Measurements from ENCODE around the gene GLTP. TPM values are rescaled to one million over a fixed set of nuclear protein-coding genes. Genes with fewer than 3 reads are reported as not detected.

Gene GLTP
- total RNA-seq, 4 donors from 2014 or later: 35.6 to 287 (median 167) TPM

- 77 to 84% methylated on average over 5 to 10 of the region's 10 CpGs for WGBS, 2 donors (ENCODE audit: low coverage in 1 of 2)
- Histone ChIP-seq H3K9me3 (no peaks in the 10 kb centered on the region), H3K4me1 (no peaks in the 10 kb centered on the region), H3K36me3 (peaks cover 0 to 29% (median 12%) of the 10 kb centered on the region in 4 donors), H3K27ac (no peak overlapping the region), H3K4me3 (no peak overlapping the region), H3K27me3 (no peaks in the 10 kb centered on the region)
- intact Hi-C loops (cut with DNase I; ENCODE audit: low total_unique reads) (no loop called here), in situ Hi-C loops (cut with MboI; ENCODE audit: low pct_ligation_motif_present in 1 of 4, low pct_unique_long_range_greater_than_20kb in 1 of 4, low sequenced_read_pairs in 3 of 4) (no loop called here)
- DNase-seq: no peak
- no peak for TF ChIP-seq CTCF (IDR thresholded peaks at IDR 0.05)
- no peak for TF ChIP-seq POLR2AphosphoS5 (IDR thresholded peaks at IDR 0.05)
- no peak for TF ChIP-seq POLR2A (IDR thresholded peaks at IDR 0.05)
- no peak for TF ChIP-seq EP300 (IDR thresholded peaks at IDR 0.05; ENCODE audit: low read depth)
These were observed 39.1 kb upstream of the GLTP start for GRCh38 chr12:109919456-109919855.

GRCh38 chr12:109916045-109916444 is 35.7 kb upstream of the GLTP start:
- H3K27ac ChIP-seq: no peak overlapping the region
- no peaks in the 10 kb centered on the region for H3K27me3 ChIP-seq
- no peak for DNase-seq
- in situ Hi-C loops (cut with MboI; ENCODE audit: low pct_ligation_motif_present in 1 of 4, low pct_unique_long_range_greater_than_20kb in 1 of 4, low sequenced_read_pairs in 3 of 4): no loop called here
- H3K36me3 ChIP-seq: peaks cover 0 to 31% (median 15%) of the 10 kb centered on the region in 4 donors
- no peak for TF ChIP-seq EP300 (IDR thresholded peaks at IDR 0.05; ENCODE audit: low read depth)
- no peak for TF ChIP-seq CTCF (IDR thresholded peaks at IDR 0.05)
- WGBS, 2 donors (ENCODE audit: low coverage in 1 of 2): 89% methylated on average over 4 of the region's 4 CpGs; no CpG with 5 or more reads in 1 of the 2 donors
- H3K4me3 ChIP-seq: no peak overlapping the region
- intact Hi-C loops (cut with DNase I; ENCODE audit: low total_unique reads): no loop called here
- no peaks in the 10 kb centered on the region for H3K4me1 ChIP-seq
- H3K9me3 ChIP-seq: no peaks in the 10 kb centered on the region

- no peak overlapping the region for H3K27ac ChIP-seq
- no peaks in the 10 kb centered on the region for H3K4me1 ChIP-seq
- no peaks in the 10 kb centered on the region for H3K9me3 ChIP-seq
- DNase-seq: no peak
- in situ Hi-C loops (cut with MboI; ENCODE audit: low pct_ligation_motif_present in 1 of 4, low pct_unique_long_range_greater_than_20kb in 1 of 4, low sequenced_read_pairs in 3 of 4): no loop called here
- no peaks in the 10 kb centered on the region for H3K27me3 ChIP-seq
- intact Hi-C loops (cut with DNase I; ENCODE audit: low total_unique reads): no loop called here
- no peak for TF ChIP-seq POLR2AphosphoS5 (IDR thresholded peaks at IDR 0.05)
- 78 to 91% methylated on average over 11 to 26 of the region's 26 CpGs for WGBS, 2 donors (ENCODE audit: low coverage in 1 of 2)
- H3K36me3 ChIP-seq: peaks cover 0 to 31% (median 15%) of the 10 kb centered on the region in 4 donors
- H3K4me3 ChIP-seq: no peak overlapping the region
These were observed 35.1 kb upstream of the GLTP start for GRCh38 chr12:109915171-109916040.

GRCh38 chr12:109914461-109914860 is 34.1 kb upstream of the GLTP start:
- no peak for DNase-seq
- Histone ChIP-seq H3K36me3 (peaks cover 0 to 31% (median 15%) of the 10 kb centered on the region in 4 donors), H3K27ac (no peak overlapping the region), H3K4me1 (no peaks in the 10 kb centered on the region), H3K9me3 (no peaks in the 10 kb centered on the region), H3K27me3 (no peaks in the 10 kb centered on the region), H3K4me3 (no peak overlapping the region)
- in situ Hi-C loops (cut with MboI; ENCODE audit: low pct_ligation_motif_present in 1 of 4, low pct_unique_long_range_greater_than_20kb in 1 of 4, low sequenced_read_pairs in 3 of 4): no loop called here
- TF ChIP-seq EP300 (IDR thresholded peaks at IDR 0.05; ENCODE audit: low read depth) (no peak), POLR2A (IDR thresholded peaks at IDR 0.05) (no peak), CTCF (IDR thresholded peaks at IDR 0.05) (no peak), POLR2AphosphoS5 (IDR thresholded peaks at IDR 0.05) (no peak)
- intact Hi-C loops (cut with DNase I; ENCODE audit: low total_unique reads): no loop called here
- 94 to 100% methylated on average over 9 to 16 of the region's 16 CpGs for WGBS, 2 donors (ENCODE audit: low coverage in 1 of 2)
